Measurements from ENCODE around the gene CHADL.
"Not testable (repeated sequence)": the region's sequence is repeated elsewhere in the genome, so short reads cannot be mapped to it uniquely, and the experiment has no call there.

Gene CHADL

DNA sequence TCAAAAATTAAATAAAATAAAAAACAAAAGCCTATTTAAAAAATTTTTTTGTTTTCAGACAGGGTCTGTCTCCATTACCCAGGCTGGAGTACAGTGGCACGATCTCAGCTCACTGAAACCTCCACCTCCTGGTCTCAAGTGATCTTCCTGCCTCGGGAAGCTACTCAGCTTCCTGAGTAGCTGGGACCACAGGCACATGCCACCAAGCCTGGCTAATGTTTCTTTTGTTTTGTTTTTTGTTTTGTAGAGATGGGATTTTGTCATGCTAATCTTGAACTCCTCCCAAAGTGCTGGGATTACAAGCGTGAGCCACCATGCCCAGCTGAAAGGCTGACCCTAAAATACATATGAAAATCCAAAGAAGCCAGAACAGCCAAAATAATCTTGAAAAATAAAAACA is 56.1 kb downstream of the CHADL start:
- DNase-seq (ENCODE audit: low read depth in 2 of 2) = no peak

DNA sequence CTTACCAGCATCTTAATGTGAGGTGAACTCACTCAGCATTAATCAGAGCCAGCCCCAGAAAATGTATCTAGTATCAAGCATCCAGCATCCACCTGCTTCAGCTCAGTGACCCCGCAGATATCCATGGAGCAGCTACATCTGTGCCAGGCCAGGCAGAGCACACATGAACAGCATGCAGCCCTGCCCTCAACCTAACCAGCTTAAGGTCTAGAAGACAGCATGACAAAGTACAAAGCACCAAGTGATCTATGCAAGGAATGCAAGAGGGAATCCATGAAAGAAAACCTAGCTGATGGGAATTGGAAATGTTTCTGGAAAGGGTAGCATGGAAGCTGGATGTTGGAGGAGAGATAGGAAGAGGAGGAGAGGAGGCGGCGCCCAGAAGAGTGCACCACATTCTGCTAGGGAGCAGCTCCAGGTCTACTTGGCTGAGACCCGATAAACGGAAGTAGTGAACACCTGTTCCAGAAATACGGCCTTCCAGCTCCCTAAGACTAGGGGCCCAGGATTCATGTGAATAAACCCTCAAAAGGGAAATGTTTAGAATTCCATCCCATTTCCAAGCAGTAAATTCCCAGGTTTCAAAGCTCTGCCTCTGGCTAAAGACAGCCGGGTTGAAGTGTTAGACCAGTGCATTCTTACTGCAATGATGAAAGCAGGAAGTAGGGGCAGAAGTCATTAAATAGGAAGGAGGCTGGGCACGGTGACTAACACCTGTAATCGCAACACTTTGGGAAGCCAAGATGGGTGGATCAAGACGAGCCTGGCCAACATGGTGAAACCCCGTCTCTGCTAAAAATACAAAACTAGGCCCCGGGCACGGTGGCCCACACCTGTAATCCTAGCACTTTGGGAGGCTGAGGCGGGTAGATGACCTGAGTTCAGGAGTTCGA is 59.1 kb downstream of the CHADL start:
- no peak for DNase-seq (ENCODE audit: low read depth in 2 of 2)

DNA sequence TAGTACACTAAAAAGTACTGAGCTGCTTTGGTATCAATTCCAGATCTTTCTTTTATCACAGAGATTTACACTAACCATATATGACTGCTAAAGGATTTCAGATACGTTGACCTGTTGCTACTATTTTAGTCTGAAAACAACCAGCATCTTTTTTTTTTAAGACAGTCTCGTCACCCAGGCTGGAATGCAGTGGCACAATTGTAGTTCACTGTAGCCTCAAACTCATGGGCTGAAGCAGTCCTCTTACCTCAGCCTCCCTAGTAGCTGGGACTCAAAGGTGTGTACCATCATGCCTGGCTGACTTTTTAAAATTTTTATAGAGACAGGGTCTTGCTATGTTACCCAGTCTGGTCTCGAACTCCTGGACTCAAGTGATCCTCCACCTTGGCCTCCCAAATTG is 59.8 kb downstream of the CHADL start:
- no peak for DNase-seq (ENCODE audit: low read depth in 2 of 2)

DNA sequence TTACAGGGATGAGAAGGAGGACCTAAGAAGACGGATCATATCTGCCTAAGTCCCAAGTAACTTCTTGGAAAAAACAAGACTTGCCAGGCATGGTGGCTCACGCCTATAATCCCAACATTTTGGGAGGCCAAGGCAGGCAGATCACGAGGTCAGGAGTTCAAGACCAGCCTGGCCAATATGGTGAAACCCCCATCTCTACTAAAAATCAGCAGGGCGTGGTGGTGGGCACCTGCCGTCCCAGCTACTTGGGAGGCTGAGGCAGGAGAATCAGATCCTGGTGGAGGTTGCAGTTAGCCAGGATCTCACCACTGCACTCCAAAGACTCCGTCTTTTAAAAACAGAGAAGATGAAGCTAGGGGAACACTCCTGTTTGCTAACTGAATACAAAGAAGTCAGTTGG is 60.4 kb downstream of the CHADL start:
- DNase-seq (ENCODE audit: low read depth in 2 of 2) = not testable (repeated sequence)
